Uterus (tissue), 2 donors: ENCODE measurements around the gene DNAJA4.

Source experiments
- CTCF ChIP-seq, 4 experiments: fragments of 200-600 bp in 2 of 4; fragments of 450-650 bp in 2 of 4; sonication (generic) in 2 of 4; IDR thresholded peaks; one replicate each; pipeline ENCODE4 v1.5.1; 2016 to 2019; ENCODE audit warnings: antibody characterized with exemption in 4 of 4, mild to moderate bottlenecking in 2 of 4, moderate library complexity in 1 of 4
- POLR2A ChIP-seq, 2 donors: fragments of 450-650 bp; IDR thresholded peaks; one replicate each; pipeline ENCODE4 v1.6.1; 2016; ENCODE audit warnings: antibody characterized with exemption in 2 of 2, mild to moderate bottlenecking in 1 of 2, moderate library complexity in 1 of 2

- TF ChIP-seq CTCF (IDR thresholded peaks at IDR 0.05) (no peak), POLR2A (IDR thresholded peaks at IDR 0.05) (no peak)
Measured at GRCh38 chr15:78236491-78236890, 27.9 kb upstream of the DNAJA4 start.
